GM19455 (cell line): ENCODE data around the gene SHCBP1.
"Not testable (repeated sequence)": the region's sequence is repeated elsewhere in the genome, so short reads cannot be mapped to it uniquely, and the experiment has no call there.

Experiments
- ATAC-seq: cut with Tn5 transposase; IDR thresholded peaks from one replicate; pipeline ENCODE4 v1.9.1; 2021; ENCODE audit not compliant: unreplicated experiment

Gene SHCBP1, protein sequence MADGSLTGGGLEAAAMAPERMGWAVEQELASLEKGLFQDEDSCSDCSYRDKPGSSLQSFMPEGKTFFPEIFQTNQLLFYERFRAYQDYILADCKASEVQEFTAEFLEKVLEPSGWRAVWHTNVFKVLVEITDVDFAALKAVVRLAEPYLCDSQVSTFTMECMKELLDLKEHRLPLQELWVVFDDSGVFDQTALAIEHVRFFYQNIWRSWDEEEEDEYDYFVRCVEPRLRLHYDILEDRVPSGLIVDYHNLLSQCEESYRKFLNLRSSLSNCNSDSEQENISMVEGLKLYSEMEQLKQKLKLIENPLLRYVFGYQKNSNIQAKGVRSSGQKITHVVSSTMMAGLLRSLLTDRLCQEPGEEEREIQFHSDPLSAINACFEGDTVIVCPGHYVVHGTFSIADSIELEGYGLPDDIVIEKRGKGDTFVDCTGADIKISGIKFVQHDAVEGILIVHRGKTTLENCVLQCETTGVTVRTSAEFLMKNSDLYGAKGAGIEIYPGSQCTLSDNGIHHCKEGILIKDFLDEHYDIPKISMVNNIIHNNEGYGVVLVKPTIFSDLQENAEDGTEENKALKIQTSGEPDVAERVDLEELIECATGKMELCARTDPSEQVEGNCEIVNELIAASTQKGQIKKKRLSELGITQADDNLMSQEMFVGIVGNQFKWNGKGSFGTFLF

DNA sequence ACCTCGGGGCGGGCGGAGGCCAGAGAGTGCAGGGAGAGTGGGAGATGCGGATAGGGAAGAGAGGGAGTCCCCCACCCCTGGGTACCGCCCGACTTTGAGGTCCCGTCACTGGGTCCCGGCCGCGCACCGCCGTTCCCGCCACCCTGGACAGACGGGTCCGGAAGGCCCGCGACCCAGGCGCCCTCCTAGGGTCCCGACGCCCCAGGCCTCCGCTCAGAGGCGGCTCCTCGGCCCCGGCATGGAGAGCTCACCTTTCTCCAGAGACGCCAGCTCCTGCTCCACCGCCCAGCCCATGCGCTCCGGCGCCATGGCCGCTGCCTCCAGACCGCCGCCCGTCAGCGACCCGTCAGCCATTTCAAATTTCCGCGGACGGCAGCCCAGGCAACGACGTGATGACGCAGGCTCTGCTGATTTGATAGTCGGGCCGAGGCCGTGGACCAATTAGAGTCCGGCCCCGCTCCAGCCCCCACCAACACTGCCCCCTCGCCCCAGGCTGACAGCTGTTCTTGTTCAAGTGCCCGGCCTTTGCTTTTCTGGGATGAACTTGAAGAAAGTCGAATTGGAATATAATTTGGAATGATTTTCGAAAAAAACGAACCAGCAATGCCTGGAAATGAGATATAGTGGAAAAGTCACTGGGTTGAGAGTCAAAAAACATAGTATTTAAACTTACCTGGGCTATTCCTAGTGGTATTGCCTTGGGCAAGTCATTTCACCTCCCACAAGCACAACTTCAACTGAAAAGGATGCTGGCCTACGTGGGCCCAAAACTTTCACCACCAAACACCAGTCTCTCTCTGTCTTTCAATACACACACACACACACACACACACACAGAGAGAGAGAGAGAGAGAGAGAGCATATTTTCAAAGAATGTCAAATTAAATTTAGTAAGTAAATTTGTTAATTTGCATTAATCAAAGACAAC lies at the start of gene SHCBP1:
TSS of gene SHCBP1 (minus strand) at position 374 of the 928 bp plus-strand sequence. CDS start at position 354, 20 bp downstream.
- peak; percentile 94 for ATAC-seq

DNA sequence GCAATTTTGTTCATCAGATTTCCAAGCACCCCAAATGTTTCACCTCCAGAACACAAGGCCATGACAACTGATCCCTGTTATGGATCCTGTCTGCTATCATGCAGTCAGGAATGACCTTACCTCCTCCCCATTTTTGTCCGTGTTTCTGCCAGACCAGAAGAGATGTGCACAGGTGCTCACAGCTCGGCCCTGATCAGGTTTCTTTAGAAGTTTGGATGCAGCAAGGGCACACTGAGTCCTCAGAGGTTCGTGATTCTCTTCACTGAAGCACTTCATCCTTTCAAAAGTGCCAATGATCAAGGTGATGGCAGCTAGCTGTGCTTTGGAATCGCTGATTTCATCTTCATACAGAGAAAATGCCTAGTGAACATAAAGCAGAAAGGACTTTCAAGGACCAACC lies 40.9 kb upstream of the SHCBP1 start:
- ATAC-seq: no peak

DNA sequence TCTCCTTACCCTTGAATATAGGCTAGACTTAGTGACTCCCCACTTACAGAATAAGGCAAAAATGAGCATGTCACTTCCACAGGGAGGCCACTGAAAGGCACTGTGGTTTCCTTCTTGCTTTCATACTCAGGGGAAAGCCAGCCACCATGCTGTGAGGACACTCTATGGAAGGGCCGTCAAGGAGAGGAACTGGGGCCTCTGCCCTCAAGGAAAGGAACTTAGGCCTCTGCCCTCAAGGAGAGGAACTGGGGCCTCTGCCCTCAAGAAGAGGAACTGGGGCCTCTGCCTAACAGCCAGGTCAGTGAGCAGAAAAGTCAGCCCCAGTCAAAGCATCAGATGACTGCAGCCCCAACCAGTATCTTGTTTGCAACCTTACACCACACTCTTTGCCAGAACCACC lies 37.7 kb upstream of the SHCBP1 start:
- peak; percentile 92 for ATAC-seq

DNA sequence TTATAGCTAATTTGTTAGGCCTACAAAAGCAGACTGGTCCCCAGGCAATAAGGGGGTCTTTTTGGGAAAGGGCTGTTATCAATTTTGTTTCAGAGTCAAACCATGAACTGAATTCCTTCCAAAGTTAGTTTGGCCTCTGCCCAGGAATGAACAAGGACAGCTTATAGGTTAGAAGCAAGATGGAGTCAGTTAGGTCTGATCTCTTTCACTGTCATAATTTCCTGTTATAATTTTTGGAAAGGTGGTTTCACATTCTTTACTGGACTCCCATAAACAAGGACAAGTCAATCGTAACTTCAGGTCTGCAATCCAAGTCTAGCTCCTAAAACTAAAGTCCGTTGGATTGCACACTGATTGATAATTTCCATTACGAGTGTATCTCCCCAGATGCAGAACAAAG lies 30.1 kb upstream of the SHCBP1 start:
- no peak for ATAC-seq

DNA sequence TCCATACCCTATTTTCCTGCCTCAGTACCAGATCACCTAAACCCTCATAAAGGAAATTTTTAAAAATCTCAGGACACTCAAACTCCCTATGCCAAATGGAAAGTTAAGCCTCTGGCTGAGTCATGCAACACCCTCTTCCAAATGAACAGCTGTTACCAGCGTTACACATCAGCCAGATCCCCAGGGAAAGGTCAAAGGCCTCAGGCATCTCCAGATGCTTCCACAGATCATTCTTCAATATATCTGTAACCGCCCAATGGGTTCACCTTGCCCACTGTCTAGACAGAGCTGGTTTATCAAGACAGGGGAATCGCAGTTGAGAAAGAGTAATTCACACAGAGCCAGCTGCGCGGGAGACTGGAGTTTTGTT lies 29.1 kb upstream of the SHCBP1 start:
- ATAC-seq: no peak

DNA sequence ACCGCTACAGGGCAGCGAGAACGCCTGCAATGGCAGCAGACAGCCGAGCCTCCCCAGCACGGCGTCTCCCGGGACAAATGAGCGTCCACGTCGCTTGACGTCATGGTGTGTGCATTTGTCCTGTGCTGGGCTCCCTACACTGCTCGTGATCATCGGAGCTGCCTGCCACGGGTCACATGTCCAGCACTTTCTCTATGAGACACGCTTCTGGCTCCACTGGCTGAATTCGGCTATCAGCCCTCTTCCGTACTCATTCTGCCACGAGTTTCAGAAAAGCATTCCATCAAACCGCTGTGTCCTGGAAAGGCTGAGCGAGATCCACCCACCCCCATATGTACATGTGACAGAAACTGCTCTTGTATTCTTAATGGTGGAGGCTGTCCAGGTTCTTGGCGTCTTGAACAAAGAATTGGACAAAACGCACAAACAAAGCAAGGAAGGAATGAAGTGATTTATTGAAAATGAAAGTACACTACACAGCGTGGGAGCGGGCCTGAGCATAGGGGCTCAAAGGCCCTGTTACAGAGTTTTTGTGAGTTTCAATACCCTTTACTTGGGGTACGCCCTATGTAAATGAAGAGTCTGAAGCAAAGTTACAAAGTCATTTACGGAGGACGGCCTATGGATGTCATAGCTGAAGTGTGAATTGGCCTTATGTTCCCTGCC lies 28.5 kb upstream of the SHCBP1 start:
- ATAC-seq: no peak

DNA sequence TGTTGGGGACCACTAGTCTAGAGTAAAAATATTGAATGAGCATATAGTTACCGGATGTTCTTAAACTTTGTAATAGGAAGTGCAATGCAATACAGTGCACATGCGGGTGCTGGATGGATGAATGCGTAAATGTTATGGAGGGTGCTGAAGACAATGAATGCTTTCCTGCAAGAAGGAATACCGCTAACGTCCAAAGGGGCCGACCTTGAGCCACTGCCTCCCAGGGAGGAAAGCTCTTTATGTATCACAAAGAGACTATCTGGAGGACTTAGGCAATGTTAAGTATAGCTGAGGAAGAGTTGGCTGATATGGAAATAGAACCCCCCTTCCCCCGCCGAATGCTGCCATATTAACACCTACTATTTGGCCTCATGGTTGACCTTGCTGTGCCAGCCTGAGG lies 27.5 kb upstream of the SHCBP1 start:
- ATAC-seq: no peak

DNA sequence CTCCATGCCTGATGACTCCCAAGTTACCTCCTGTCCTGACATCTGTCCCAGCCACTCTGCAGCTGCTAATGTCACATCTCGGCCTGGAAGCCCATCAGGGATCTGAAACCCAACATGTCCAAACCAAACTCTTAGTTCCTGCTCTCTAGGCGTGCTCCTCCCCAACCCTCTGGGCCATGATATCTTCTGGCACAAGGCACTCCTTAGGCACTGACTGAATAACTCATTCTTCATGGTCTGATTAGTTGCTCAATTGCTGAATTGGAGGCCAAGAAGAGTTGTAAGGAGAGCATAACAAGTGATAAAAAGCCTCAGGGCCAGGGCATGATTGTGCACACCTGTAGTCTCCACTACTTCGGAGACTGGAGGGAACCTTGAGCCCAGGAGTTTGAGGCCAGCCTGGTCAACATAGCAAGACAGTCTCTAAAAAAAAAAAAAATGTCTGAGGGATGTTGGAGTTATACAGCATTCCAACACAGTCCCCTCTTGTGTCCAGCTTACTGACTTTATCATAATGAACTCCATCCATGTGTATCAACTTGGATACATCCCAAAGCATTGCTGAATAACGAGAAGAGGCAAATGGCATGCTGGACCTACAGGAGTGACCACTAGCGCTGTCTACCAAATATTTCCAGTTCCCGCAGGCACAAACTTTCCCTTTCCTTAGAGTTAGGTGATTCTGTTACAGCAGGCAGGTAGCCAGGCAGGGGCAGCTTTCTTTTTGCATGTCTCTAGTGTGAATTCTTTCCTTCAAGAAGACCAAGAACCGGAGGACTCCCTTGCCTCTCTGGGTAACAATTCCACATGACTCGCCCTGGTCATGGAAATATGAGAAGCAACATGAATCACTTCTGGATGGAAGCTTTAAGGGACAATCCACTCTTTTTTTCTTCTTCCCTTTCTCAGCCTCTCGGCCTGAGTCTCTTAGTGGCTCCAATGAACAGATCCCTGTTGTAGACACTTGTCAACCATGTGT lies 18.1 kb upstream of the SHCBP1 start:
- no peak for ATAC-seq

DNA sequence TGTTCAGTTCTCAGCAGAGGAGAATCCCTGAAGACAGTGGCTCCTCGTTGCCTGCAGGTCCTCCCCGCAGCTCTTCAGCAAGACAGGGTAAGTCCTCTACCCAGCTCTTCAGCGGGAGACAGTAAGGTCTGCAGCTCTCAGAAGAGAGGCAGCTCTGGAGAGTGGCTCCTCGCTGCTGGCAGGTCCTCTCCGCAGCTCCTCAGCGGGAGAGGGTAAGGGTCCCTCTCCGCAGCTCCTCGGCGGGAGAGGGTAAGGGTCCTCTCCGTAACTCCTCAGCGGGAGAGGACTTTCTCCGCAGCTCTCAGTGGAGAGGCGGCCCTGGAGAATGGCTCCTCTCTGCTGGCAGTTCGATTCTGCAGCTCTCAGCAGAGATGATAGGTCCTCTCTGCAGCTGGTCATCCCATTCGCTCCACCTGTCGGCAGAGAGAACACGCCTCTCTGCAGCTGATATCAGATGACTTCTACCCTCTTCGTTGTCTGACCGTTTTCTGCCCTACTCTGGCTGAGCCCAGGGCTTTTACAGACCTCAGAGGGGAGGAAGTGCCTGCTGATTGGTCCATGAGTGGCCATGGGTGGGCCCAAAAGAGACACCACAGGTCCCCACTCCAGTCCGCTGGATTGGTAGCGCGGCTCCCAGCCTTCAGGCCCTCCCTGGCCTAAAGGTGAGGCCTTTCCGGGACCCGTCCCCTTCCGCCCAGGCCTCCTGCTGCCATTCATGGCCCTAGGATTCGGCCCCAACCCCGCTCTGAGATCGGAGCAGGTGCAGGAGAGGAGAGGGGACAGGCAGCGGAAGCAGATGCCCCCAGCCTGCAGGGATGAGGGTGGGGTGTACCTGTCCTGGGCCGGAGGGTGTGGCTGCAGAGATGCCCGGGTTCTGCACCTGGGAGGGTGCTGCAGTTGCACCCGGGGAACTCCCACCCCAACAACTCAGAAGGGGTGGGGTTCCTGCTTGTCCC lies 11.9 kb upstream of the SHCBP1 start:
- ATAC-seq: no peak

DNA sequence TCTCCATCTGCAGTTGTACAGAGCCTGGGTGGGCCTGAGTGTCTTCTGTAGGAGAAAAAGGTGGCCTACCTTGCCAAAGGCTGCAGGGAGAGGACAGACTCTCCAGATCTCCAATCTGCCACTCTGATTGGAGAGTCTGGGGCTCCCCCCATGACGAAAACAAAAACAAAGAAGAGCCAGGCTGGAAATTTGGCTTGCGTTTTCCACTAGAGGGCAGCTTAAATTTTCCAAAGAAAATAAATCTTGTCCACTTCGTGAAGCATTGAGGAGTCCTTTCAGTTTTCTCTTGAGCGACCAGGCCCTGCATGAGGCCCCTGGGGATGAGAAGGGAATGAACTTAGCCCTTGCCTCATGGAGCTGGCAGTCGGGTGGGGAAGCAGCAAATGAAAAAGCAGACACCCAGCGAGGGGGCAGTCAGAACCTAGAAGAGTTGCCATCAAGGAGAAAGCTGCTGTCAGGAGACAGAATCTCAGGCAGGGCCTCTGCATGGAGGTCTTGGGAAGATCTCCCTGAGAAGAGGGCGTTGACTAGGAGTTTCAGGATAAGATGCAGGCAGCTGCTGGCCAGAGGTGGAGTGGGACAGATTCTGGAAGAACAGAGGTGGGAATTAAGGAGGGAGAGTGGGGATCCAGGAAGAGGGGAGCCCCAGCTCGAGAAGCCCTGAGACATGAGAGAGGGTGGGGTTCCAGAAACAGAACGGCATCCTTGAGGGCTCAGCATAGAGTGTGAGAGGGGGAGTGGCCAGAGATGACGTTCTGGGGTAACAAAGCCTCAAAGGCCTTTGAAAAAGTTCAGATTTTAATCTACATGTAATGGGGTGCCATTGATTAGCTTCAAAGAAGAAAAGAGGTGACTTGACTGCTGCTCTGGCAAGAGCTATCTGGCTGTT lies 8.4 kb upstream of the SHCBP1 start:
- ATAC-seq: no peak

DNA sequence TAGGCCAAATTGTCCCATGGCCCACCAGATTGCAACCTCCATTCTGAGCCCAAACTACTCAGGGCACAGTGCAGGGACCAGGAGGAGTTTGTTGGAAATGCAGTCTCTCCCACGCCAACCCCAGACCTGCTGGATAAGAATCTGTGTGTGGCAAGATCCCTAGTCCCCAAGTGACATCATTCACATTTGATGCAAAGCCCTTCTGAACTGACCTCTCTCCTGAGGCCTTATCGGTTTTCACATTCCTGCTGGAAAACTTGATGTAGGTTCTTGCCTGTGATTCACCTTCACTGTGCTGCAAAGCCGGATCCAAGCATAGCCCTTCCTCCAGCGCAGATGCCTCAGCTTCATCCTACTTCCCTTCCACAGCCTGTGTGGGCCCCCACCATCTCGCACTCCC lies 6.6 kb upstream of the SHCBP1 start:
- ATAC-seq: no peak

DNA sequence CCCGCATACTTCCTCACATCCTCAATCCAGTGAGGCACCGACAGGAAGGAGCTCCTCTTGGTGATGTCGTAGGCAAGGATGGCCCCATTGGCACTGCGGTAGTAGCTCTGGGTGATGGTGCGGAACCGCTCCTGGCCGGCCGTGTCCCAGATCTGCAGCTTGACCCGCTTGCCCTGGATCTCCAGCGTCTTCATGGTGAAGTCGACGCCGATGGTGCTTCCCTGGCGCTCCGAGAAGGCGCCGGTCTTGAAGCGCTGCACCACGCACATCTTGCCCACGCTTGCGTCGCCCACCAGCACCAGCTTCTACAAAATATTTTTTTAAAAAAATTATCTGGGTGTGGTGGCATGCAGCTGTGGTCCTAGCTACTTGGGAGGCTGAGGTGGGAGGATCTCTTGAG lies 5.5 kb upstream of the SHCBP1 start:
- ATAC-seq: not testable (repeated sequence)

DNA sequence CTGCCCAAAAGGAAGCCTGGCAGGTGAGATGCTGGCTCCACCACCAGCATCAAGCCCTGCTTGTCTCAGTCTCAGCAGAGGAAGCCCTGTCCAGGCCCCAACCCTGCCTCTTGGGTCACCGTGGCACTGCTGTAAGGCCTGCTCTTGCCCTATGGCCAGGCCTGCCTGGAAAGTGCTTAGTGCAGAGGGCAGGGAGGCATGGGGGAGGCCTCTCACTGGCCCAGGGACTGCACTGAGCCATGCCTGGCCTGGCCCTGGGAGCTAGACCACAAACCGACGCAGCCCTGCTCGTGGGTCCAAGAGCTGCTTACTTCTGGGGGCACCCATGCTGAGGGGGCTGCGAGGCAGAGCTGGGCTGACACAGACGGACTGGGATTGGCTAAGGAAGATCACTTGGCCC lies 3.7 kb upstream of the SHCBP1 start:
- not testable (repeated sequence) for ATAC-seq

DNA sequence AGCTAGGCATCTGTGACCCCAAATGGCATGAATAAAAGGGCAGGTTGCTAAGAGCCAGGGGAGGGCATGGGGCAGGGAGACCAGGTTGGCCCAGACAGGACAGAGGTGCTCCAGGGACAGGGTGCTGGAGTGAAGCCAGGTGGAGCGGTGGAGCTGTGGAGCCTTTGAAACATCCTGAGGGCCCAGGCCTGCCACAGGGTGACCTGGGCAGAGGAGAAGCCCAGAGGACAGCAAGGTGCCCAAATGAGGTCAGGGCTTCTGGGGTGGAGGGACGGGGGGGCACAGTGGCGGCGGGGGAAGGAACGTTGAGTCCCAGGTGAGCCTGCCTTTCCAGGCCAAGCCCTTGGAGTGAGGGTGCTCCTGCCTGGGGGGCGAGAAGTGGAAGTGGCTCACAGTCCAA lies 2.5 kb upstream of the SHCBP1 start:
- not testable (repeated sequence) for ATAC-seq

DNA sequence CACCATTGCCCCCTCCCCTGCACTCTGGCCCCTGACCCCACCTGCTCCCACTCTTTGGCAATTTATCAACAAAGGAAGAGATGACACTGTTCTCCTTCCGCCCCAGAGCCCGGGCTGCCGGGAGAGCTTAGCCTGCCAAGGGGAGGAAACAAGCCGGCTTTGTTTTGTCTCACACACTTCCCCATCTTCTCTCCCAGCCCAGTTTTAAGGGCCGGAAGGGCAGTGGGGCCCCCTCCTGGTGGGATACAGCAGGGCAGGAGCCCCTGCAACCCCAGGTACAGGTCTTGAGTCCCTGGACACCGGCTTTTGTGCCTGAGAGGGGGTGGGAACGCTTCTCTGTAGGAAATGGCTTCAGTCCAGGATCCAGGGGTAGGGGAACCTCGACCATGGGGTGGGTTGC lies 2.1 kb upstream of the SHCBP1 start:
- ATAC-seq: not testable (repeated sequence)

DNA sequence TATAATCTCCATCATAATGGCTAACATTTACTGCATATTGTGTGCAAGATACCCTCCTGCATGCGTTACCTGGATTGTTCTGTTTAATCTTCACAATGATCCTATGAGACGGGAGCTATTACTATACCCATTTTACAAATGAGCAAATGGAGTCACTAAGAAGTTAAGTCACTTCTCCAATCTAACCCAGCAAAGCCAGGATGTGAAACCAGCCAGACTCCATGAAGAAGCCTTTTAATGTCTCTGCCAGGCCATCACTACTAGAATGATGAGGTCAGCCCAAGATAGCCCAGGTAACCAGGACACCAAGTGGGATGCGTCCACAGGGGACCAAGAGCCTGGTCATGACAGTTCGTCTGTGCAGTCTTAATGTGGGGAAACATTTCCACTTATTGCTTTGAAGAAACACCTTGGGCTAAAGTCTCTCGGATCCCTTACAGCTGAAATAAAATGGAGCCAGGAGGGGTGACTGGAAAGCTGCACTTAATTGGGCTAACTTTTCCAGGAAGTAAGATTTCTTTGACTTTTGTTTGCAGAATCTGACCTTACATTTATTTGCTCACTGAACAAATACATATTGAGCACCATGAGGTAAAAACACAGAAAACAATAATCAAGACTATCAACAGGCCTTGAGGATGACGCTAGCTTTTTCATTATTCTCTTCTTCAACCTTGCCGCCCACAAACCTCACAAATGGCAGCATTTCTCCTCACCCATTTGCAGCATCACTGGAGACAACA lies 926 bp upstream of the SHCBP1 start:
- no peak for ATAC-seq
